Rectal smooth muscle tissue (tissue), 1 donor: ENCODE measurements around the gene FLNC.

Experiments used
- H3K27ac ChIP-seq: one replicate; pipeline ENCODE4 v1.7.0; 2013; ENCODE audit warnings: low read depth, low read length, inconsistent platforms
- H3K27me3 ChIP-seq: one replicate; pipeline ENCODE4 v1.7.0; 2013; ENCODE audit warnings: low read length; ENCODE audit not compliant: control insufficient read depth, insufficient read depth
- H3K36me3 ChIP-seq: one replicate; pipeline ENCODE4 v1.7.0; 2013; ENCODE audit warnings: low read length; ENCODE audit not compliant: control insufficient read depth, insufficient read depth
- H3K4me1 ChIP-seq: one replicate; pipeline ENCODE4 v1.7.0; 2013; ENCODE audit warnings: low read length; ENCODE audit not compliant: control insufficient read depth, insufficient read depth
- H3K4me3 ChIP-seq: one replicate; pipeline ENCODE4 v1.7.0; 2013; ENCODE audit warnings: low read length
- H3K9ac ChIP-seq: one replicate; pipeline ENCODE4 v1.7.0; 2013; ENCODE audit warnings: low read length

Gene FLNC

GRCh38 chr7:128867241-128867640 lies 37.0 kb downstream of the FLNC start:
- Histone ChIP-seq H3K9ac (no peak overlapping the region), H3K4me1 (peaks cover 14% of the 10 kb centered on the region), H3K27me3 (no peaks in the 10 kb centered on the region), H3K27ac (no peak overlapping the region), H3K4me3 (no peak overlapping the region), H3K36me3 (peaks cover 6% of the 10 kb centered on the region)

- Histone ChIP-seq H3K27ac (no peak overlapping the region), H3K4me3 (peak overlapping the region; percentile 71)
Observed at GRCh38 chr7:128867842-128868623, 37.8 kb downstream of the FLNC start.

GRCh38 chr7:128868624-128869137 lies 38.5 kb downstream of the FLNC start:
- no peak overlapping the region for H3K9ac ChIP-seq
- H3K4me1 ChIP-seq: peaks cover 8% of the 10 kb centered on the region
- no peaks in the 10 kb centered on the region for H3K27me3 ChIP-seq
- H3K36me3 ChIP-seq: peaks cover 6% of the 10 kb centered on the region
- H3K4me3 ChIP-seq: peak overlapping the region; percentile 71
- H3K27ac ChIP-seq: no peak overlapping the region

More at GRCh38 chr7:128867842-128868623, 37.8 kb downstream of the FLNC start:
- Histone ChIP-seq H3K36me3 (peaks cover 6% of the 10 kb centered on the region), H3K27me3 (no peaks in the 10 kb centered on the region), H3K4me1 (peaks cover 12% of the 10 kb centered on the region), H3K9ac (no peak overlapping the region)

- no peak overlapping the region for H3K27ac ChIP-seq
- H3K4me1 ChIP-seq: peaks cover 5% of the 10 kb centered on the region
- H3K36me3 ChIP-seq: peaks cover 6% of the 10 kb centered on the region
- H3K9ac ChIP-seq: no peak overlapping the region
- peak overlapping the region; percentile 71 for H3K4me3 ChIP-seq
- H3K27me3 ChIP-seq: no peaks in the 10 kb centered on the region
Observed at GRCh38 chr7:128869138-128869943, 39.1 kb downstream of the FLNC start.

GRCh38 chr7:128869944-128870285 lies 39.7 kb downstream of the FLNC start:
- peaks cover 5% of the 10 kb centered on the region for H3K4me1 ChIP-seq
- H3K36me3 ChIP-seq: peaks cover 6% of the 10 kb centered on the region
- no peak overlapping the region for H3K9ac ChIP-seq
- peak overlapping the region; percentile 71 for H3K4me3 ChIP-seq
- H3K27me3 ChIP-seq: no peaks in the 10 kb centered on the region
- no peak overlapping the region for H3K27ac ChIP-seq

GRCh38 chr7:128871050-128871449 lies 40.8 kb downstream of the FLNC start:
- Histone ChIP-seq H3K9ac (no peak overlapping the region), H3K27ac (no peak overlapping the region), H3K4me1 (peaks cover 5% of the 10 kb centered on the region), H3K36me3 (peaks cover 3% of the 10 kb centered on the region), H3K4me3 (no peak overlapping the region), H3K27me3 (no peaks in the 10 kb centered on the region)

- H3K4me1 ChIP-seq: peaks cover 5% of the 10 kb centered on the region
- H3K27me3 ChIP-seq: no peaks in the 10 kb centered on the region
- H3K4me3 ChIP-seq: no peak overlapping the region
- no peak overlapping the region for H3K27ac ChIP-seq
- no peak overlapping the region for H3K9ac ChIP-seq
- H3K36me3 ChIP-seq: no peaks in the 10 kb centered on the region
Observed at GRCh38 chr7:128872394-128872824, 42.2 kb downstream of the FLNC start.

- H3K4me1 ChIP-seq: peaks cover 5% of the 10 kb centered on the region
- no peaks in the 10 kb centered on the region for H3K36me3 ChIP-seq
- H3K27me3 ChIP-seq: no peaks in the 10 kb centered on the region
- no peak overlapping the region for H3K4me3 ChIP-seq
- no peak overlapping the region for H3K27ac ChIP-seq
- no peak overlapping the region for H3K9ac ChIP-seq
Observed at GRCh38 chr7:128873234-128873633, 43.0 kb downstream of the FLNC start.

- Histone ChIP-seq H3K36me3 (no peaks in the 10 kb centered on the region), H3K27ac (no peak overlapping the region), H3K9ac (no peak overlapping the region), H3K27me3 (no peaks in the 10 kb centered on the region), H3K4me1 (no peaks in the 10 kb centered on the region), H3K4me3 (no peak overlapping the region)
Observed at GRCh38 chr7:128874140-128875031, 44.2 kb downstream of the FLNC start.

- Histone ChIP-seq H3K4me3 (no peak overlapping the region), H3K36me3 (no peaks in the 10 kb centered on the region), H3K4me1 (no peaks in the 10 kb centered on the region), H3K9ac (no peak overlapping the region), H3K27me3 (no peaks in the 10 kb centered on the region), H3K27ac (no peak overlapping the region)
Observed at GRCh38 chr7:128875523-128875948, 45.3 kb downstream of the FLNC start.

GRCh38 chr7:128876127-128876526 lies 45.9 kb downstream of the FLNC start:
- Histone ChIP-seq H3K27ac (no peak overlapping the region), H3K9ac (no peak overlapping the region), H3K27me3 (no peaks in the 10 kb centered on the region), H3K36me3 (no peaks in the 10 kb centered on the region), H3K4me3 (no peak overlapping the region), H3K4me1 (no peaks in the 10 kb centered on the region)

- Histone ChIP-seq H3K4me3 (no peak overlapping the region), H3K4me1 (no peaks in the 10 kb centered on the region), H3K36me3 (no peaks in the 10 kb centered on the region), H3K27me3 (no peaks in the 10 kb centered on the region), H3K27ac (no peak overlapping the region), H3K9ac (no peak overlapping the region)
Observed at GRCh38 chr7:128876586-128876977, 46.4 kb downstream of the FLNC start.
